Activated T-cell treated with anti-CD3 and anti-CD28 coated beads for 48 hours (primary cell): ENCODE data around the gene HSDL1.

Experiments used
- DNase-seq: peaks from one replicate; pipeline ENCODE4 v3.0.0-alpha.2; 2020; ENCODE audit warnings: low read depth

Gene HSDL1

GRCh38 chr16:84144859-84145639, at the start of gene HSDL1, which contains the start of gene DNAAF1:
Gene HSDL1, minus strand, starts transcription at chr16:84145177. Its CDS starts 13,856 bp downstream, at chr16:84131321.
Gene DNAAF1, plus strand, starts transcription at chr16:84145308. Its CDS starts 133 bp downstream, at chr16:84145441.
- peak; percentile 94 for DNase-seq

DNA sequence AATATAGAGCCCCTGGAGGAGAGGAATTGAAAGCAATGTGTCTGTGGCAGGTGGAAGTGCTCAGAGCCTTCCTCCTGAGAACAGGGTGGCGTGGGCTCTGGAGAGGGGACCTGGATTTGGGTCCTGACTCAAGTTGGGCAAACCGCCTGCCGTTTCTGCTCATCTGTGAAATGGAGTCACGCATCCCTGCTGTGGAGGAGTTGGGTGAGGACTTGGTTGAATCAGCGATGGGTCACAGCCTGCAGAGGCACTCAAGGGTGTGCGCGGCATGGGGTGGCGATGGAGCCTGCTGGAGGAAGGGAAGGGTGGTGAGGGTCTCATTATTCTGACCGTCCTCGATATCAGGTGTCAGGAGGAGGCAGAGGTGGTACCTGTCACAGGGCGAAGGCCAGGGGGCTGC, 49.0 kb upstream of the HSDL1 start:
- DNase-seq = no peak

DNA sequence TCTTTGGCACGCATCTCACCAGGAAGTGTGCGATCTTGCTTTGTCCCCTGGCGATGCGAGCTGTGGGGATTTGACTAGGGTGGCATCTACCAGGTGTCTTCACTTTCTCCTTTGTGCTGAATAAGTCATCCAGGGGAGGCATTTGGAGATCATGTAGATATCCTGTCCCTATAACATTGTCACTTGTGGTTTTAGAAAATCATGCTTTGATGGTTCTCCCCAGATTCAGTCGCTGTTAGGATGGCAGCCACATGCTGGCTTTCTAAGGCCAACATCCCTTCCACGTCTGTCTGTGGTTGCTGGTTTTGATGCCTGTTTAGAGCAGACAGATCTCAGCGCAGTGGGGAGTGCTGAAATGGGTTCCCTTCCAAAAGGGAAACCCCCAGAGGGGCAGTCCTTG, 48.5 kb upstream of the HSDL1 start:
- DNase-seq = no peak

GRCh38 chr16:84191466-84191865, 46.5 kb upstream of the HSDL1 start:
- DNase-seq = no peak

DNA sequence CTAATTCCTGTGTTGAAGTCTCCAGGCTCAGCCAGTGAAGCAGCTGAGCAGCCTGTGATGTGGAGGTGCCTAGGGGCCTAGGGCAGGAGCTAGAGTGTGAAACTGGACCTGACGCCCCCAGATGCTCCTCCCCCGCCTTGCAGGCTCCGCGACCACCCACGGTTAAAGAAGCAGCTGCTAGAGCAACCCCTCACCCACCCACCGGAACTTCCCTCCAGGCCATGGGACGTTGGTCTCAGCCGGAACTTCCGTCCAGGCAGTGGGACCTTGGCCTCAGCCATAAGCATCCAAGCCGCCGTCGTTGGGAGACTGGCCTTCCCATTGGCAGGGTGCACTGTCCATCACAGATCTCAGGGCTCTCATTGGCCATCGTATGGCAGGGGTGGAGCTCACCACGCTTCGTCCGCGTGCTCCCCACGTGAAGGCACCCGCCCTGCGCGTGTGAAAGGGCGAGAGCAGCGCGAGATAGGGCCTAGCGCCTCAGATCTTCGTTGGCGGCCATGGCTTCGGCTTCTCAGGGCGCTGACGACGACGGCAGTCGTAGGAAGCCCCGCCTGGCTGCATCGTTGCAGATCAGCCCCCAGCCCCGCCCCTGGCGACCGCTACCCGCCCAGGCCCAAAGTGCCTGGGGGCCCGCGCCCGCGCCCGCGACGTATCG, 45.9 kb upstream of the HSDL1 start, which contains the start of gene ADAD2:
Gene ADAD2 (plus strand): TSS at position 427 of the 658 bp plus-strand sequence. CDS start 74 bp downstream, at position 501.
- no peak for DNase-seq

- peak; percentile 92 for DNase-seq
Observed at GRCh38 chr16:84186685-84187437, 41.9 kb upstream of the HSDL1 start, which contains the start of gene TAF1C. Gene TAF1C, minus strand, starts transcription at chr16:84187057. Its CDS starts 2,069 bp downstream, at chr16:84184988.

- DNase-seq = no peak
Observed at GRCh38 chr16:84184775-84185174, 39.8 kb upstream of the HSDL1 start.

DNA sequence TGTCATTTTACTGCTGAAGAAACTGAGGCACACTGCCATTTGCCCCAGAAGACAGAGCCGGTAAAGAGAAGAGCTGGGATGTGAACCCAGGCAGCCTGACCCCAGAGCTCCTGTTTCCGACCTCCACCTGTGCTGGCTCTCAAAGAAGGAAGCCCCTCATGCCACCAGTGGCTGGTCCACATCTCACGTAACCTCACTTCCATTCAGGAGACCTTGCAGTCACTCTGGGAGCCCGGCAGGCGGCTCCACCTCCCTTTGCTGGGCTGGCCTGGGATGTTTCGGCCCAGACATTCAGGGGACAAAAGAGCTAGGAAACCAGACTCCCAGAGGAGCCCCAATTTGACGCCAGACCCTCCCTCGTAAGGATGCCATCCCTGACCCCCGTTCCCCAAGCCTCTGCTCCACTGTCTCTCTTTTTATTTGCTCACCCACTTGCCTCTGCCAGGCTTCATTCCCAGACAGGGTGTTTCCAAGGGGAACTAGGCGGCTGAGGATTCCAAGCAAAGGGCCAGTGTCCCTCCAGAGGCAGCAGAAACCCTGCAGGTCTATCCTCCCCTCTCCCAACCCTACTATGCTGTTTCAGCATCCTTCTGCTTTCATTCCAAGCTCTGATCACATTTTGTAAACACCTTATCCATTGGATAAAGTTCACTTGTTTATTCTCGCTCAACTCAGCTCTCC, 39.1 kb upstream of the HSDL1 start:
- DNase-seq = no peak

DNA sequence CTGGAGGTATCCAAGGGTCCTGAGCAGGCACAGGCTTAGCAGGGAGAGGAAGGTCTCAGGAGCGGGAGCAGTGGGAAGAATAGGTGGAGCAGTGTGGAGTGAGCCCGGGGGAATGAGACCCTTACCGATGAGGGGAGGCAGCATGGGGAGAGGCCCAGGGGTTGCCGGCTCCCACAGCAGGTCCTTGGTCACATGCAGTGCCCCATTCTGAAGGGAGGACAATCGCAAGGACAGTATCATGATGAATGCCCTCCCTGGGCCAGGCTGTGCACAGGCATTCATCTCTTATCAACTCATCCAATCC, 38.5 kb upstream of the HSDL1 start:
- DNase-seq = no peak

DNA sequence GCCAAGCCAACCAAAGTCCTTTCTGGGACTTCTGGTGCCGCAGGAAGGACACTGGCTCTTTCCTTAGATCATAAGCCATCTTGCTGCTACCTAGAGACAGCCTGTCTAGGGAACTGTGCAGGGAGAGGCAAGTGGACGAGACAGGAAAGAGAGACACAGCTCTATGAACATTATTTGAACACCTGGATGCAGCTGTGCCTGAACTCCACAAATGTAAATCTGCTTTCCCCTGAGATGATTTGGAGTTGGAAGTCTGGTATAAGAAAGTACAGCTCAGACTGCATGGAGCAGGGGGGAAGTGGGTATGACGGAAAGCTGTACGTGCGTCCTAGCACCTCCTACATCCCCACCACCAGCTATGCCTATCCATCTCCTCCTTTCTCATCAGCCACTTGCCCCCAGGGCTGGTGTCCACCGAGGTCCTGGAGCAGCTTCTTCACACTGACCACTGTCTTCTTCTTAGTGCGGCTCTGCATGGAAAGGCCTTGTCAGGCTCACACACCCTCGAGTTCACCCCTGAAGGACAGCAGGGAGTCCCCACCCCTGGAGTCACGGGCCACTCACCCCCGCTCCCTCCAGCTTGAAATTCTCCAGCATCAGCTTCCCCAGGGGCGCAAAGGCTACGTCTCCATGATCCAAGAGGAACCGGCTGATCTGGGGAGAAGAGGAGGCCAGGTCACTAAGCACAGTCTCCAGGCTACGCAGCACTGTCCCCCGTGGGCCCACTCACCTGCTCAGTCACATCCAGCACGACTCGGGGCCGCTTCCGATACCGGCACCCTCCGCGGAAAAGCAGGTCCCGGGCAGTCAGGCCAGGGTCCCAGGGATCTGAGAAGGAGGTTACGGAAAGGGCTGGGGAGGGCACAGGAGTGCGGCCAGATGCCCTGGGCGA, 37.9 kb upstream of the HSDL1 start:
- DNase-seq = no peak

DNA sequence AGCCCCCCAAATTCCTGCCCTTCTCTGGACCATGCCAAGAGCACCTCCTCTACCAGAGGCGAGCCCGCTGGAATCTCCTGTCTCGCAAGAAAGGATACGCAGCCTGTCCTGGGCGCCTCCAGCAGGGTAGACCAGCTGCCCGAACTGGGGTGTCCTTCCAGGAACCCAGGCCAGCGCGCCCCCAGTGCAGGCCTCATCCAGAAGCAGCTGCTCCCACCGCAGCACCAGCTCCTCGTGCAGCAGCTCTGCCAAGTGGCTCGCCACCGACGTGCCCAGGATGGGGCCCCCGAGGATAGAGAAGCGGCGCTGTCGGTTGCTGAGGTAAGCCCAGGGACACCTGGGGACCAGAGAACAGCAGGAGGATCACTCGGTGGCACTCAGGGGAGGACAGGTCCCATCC, 37.1 kb upstream of the HSDL1 start:
- DNase-seq = no peak

- no peak for DNase-seq
Observed at GRCh38 chr16:84181144-84181915, 36.4 kb upstream of the HSDL1 start.

GRCh38 chr16:84180519-84181140, 35.7 kb upstream of the HSDL1 start:
- no peak for DNase-seq

DNA sequence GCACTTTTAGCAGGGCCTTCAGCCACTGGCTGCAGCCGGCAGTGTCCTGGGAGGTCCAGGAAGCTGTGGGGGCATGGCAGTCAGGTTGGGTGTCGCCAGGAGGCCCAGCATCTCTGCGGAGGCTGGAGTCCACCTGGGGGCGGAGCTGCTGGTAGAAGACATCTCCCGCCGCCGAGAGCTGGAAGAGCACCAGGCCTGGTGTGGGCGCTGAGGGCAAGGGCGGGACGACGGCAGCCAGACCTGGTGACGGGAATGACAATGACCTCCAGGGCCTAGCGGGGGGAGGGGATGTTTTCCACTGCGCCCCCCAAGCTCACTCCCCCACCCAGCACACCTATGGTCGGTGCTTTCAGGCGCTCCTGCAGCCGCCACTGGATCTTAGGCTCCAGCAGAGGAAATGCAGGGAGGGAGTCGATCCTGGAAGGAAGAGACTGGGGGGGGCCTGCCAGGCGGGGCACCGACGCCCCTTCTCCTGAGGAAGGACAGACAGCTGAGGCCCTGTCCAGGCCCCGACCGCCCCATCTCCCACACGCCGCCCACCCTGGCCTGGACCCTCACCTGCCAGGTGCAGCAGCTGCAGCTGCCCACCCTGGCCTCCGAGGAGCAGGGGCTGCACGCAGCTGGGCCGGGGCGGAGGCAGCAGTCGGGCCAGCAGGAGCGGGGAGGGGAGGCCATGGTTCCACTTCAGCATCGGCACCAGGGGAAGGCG, 34.8 kb upstream of the HSDL1 start:
- no peak for DNase-seq

DNA sequence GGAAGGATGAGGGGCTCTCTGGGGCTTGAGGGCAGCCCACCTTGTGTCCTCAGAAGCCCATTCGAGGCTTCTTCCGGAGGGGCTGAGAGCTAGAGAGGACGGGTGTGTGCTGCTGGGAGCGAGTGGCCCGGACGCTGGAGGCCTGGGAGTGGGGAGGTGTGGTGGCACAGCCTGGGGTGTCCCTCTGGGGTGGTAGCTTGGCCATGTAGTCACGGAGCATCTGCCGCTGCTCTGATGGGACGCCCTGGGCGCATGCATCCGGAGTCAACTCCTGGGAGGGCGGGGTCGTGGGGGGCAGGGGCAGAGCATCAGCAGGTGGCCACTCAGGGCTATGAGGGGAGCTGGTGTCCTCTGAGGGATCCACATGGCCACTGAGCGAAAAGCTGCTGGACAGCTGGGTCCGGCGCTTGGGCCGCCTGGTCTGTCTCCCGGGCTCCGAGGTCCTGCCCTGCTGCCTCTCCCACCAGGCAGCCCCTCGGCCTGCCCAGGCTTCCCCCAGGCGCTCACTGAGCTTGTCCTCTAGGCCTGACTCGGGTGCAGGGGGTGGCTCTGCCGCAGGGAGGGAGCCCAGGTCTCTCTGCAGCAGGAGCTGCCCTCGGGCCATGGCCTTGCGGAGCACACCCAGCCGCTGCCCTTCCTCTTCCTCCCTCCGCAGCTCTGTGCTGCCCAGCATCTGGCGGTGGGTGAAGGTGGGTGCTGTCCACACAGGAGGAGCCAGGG, 34.1 kb upstream of the HSDL1 start:
- no peak for DNase-seq

DNA sequence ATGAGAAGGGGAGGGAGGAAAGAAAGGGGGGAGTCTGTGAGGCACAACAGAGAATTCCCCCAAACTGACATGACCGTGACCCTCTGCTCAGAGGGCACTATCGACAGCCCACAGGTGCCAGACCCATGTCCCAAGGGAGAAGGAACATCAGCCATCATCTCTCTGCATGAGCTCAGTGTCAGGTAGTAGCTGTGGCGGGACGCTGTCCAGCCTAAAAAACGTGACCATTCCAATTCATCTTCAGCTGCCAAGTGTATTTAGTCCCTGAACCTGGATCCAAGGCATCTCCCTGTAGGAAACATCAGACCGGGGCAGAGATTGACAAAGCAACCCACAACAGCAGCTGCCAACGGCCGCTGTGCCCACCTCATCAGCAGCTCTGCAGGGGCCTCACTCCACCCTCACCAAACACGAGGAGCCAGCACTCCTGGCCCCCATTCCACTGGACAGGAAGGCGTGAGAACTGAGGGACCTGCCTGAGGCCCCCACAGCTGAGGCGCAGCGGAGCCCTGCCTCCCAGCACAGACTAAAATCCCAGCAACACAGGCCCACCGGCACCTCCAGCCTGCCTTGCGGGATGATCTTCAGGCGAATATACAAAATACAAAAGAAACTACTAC, 33.3 kb upstream of the HSDL1 start:
- DNase-seq = no peak

GRCh38 chr16:84177741-84178073, 32.7 kb upstream of the HSDL1 start:
- no peak for DNase-seq
